ENCODE results near the gene RAD9A.

The RAD9A gene

GRCh38 chr11:67370351-67371076 is 21.3 kb upstream of the RAD9A start:
- ATAC-seq = no peak
- no peak for TF ChIP-seq CSRNP3 (CRISPR knock-in tag; IDR thresholded peaks at IDR 0.05)
- no peak for TF ChIP-seq GLIS3 (CRISPR knock-in tag; IDR thresholded peaks at IDR 0.05)
- TF ChIP-seq ZC3H10 (CRISPR knock-in tag; IDR thresholded peaks at IDR 0.05) = no peak
- TF ChIP-seq SNAI2 (CRISPR knock-in tag; IDR thresholded peaks at IDR 0.05) = no peak
- no peak for TF ChIP-seq CREB5 (CRISPR knock-in tag; IDR thresholded peaks at IDR 0.05; ENCODE audit: low read depth)
- no peak for TF ChIP-seq TSHZ2 (CRISPR knock-in tag; IDR thresholded peaks at IDR 0.05)
- no peak for TF ChIP-seq ARNTL (CRISPR knock-in tag; IDR thresholded peaks at IDR 0.05; ENCODE audit: borderline replicate concordance, low read depth)
- TF ChIP-seq ISL1 (CRISPR knock-in tag; IDR thresholded peaks at IDR 0.05) = no peak
- TF ChIP-seq RARB (CRISPR knock-in tag; IDR thresholded peaks at IDR 0.05) = no peak
- no peak for TF ChIP-seq ZNF8 (CRISPR knock-in tag; IDR thresholded peaks at IDR 0.05)
- no peak for TF ChIP-seq OSR1 (CRISPR knock-in tag; IDR thresholded peaks at IDR 0.05)
- TF ChIP-seq BACH2 (CRISPR knock-in tag; IDR thresholded peaks at IDR 0.05; ENCODE audit: borderline replicate concordance) = no peak
- TF ChIP-seq PPARA (CRISPR knock-in tag; IDR thresholded peaks at IDR 0.05; ENCODE audit: borderline replicate concordance) = no peak
- no peak for TF ChIP-seq ZFP3 (CRISPR knock-in tag; IDR thresholded peaks at IDR 0.05)
- TF ChIP-seq TCF4 (CRISPR knock-in tag; IDR thresholded peaks at IDR 0.05; ENCODE audit: borderline replicate concordance) = no peak
- TF ChIP-seq POU6F1 (CRISPR knock-in tag; IDR thresholded peaks at IDR 0.05; ENCODE audit: borderline replicate concordance, low read depth) = no peak
- no peak for TF ChIP-seq CSDC2 (CRISPR knock-in tag; IDR thresholded peaks at IDR 0.05)
- no peak for TF ChIP-seq TOX (CRISPR knock-in tag; IDR thresholded peaks at IDR 0.05; ENCODE audit: borderline replicate concordance)
- TF ChIP-seq ZNF70 (CRISPR knock-in tag; IDR thresholded peaks at IDR 0.05) = no peak

- TF ChIP-seq PATZ1 (CRISPR knock-in tag; IDR thresholded peaks at IDR 0.05; ENCODE audit: borderline replicate concordance) (no peak), ZNF70 (CRISPR knock-in tag; IDR thresholded peaks at IDR 0.05) (no peak), BACH2 (CRISPR knock-in tag; IDR thresholded peaks at IDR 0.05; ENCODE audit: borderline replicate concordance) (no peak), ZFP30 (CRISPR knock-in tag; IDR thresholded peaks at IDR 0.05) (no peak), TCF4 (CRISPR knock-in tag; IDR thresholded peaks at IDR 0.05; ENCODE audit: borderline replicate concordance) (no peak), ARNTL (CRISPR knock-in tag; IDR thresholded peaks at IDR 0.05; ENCODE audit: borderline replicate concordance, low read depth) (no peak), ZNF565 (CRISPR knock-in tag; conservative IDR thresholded peaks at IDR 0.05; ENCODE audit: low read depth) (no peak), TOX (CRISPR knock-in tag; IDR thresholded peaks at IDR 0.05; ENCODE audit: borderline replicate concordance) (no peak), RARB (CRISPR knock-in tag; IDR thresholded peaks at IDR 0.05) (no peak), ZFP3 (CRISPR knock-in tag; IDR thresholded peaks at IDR 0.05) (no peak)
- peak; percentile 51 for ATAC-seq
These were observed 20.4 kb upstream of the RAD9A start for GRCh38 chr11:67371189-67371910.
